Upper lobe of right lung (tissue), 1 donor: ENCODE results near the gene ABLIM2. TPM values are rescaled to one million over a fixed set of nuclear protein-coding genes. Genes with fewer than 3 reads are reported as not detected.

Experiments
- ATAC-seq: fragments of 200-7000 bp; cut with Tn5 transposase; one replicate; pipeline ENCODE4 v1.9.1; 2020; ENCODE audit warnings: mild to moderate bottlenecking, moderate library complexity
- DNase-seq: peaks from one replicate; pipeline ENCODE4 v3.0.0-alpha.2; 2020
- H3K27ac ChIP-seq: fragments of 200-600 bp; one replicate; pipeline ENCODE4 v1.8.0; 2022
- H3K27me3 ChIP-seq: fragments of 200-600 bp; one replicate; pipeline ENCODE4 v1.8.0; 2022; ENCODE audit warnings: mild to moderate bottlenecking
- H3K36me3 ChIP-seq: fragments of 200-600 bp; one replicate; pipeline ENCODE4 v1.8.0; 2022
- H3K4me1 ChIP-seq: fragments of 200-600 bp; one replicate; pipeline ENCODE4 v1.8.0; 2022
- H3K4me3 ChIP-seq: fragments of 200-600 bp; one replicate; pipeline ENCODE4 v1.8.0; 2022; ENCODE audit warnings: mild to moderate bottlenecking
- H3K9me3 ChIP-seq: fragments of 200-600 bp; one replicate; pipeline ENCODE4 v1.8.0; 2022
- CTCF ChIP-seq: fragments of 200-600 bp; IDR thresholded peaks from one replicate; pipeline ENCODE4 v1.8.0; 2022; ENCODE audit warnings: antibody characterized with exemption
- intact Hi-C: fragments of 100-400 bp; cut with DNase I; formaldehyde crosslinking; loops from one replicate; pipeline ENCODE4 v1.11.0; 2022
- total RNA-seq: library from RNA; stranded (reverse); fragmentation: NEBNext Ultra II Directional; extraction: Animal tissue kit (Norgen Biotek cat#: 25700); gene quantifications from one replicate; pipeline ENCODE4 v1.2.1, GENCODE V29; 2021
- donor health status: DM: no; HTN: yes; CAD: no; lungs with severe emphysema.

The ABLIM2 gene
- total RNA-seq, 1 donor from 2014 or later = 12.7 TPM

GRCh38 chr4:8023696-8024033 is 134.9 kb downstream of the ABLIM2 start:
- no peak for DNase-seq
- no peak for TF ChIP-seq CTCF
- intact Hi-C loops = no loop called here

GRCh38 chr4:8022767-8023695 is 135.6 kb downstream of the ABLIM2 start:
- Histone ChIP-seq H3K4me1 (no peaks in the 10 kb centered on the region), H3K36me3 (no peaks in the 10 kb centered on the region), H3K4me3 (no peak overlapping the region), H3K27ac (no peak overlapping the region), H3K9me3 (no peaks in the 10 kb centered on the region), H3K27me3 (no peaks in the 10 kb centered on the region)
- intact Hi-C loops = no loop called here
- ATAC-seq (no peak), DNase-seq (no peak)
- TF ChIP-seq CTCF = no peak

More at GRCh38 chr4:8023696-8024033, 134.9 kb downstream of the ABLIM2 start:
- Histone ChIP-seq H3K36me3 (no peaks in the 10 kb centered on the region), H3K27ac (no peak overlapping the region), H3K27me3 (no peaks in the 10 kb centered on the region), H3K9me3 (no peaks in the 10 kb centered on the region), H3K4me1 (no peaks in the 10 kb centered on the region), H3K4me3 (no peak overlapping the region)
- ATAC-seq = no peak

GRCh38 chr4:8021796-8022195 is 136.8 kb downstream of the ABLIM2 start:
- intact Hi-C loops = no loop called here
- no peak for ATAC-seq
- H3K4me3 ChIP-seq = no peak overlapping the region
- no peaks in the 10 kb centered on the region for H3K27me3 ChIP-seq
- no peaks in the 10 kb centered on the region for H3K9me3 ChIP-seq
- no peaks in the 10 kb centered on the region for H3K36me3 ChIP-seq
- no peaks in the 10 kb centered on the region for H3K4me1 ChIP-seq
- TF ChIP-seq CTCF = no peak
- H3K27ac ChIP-seq = no peak overlapping the region
- no peak for DNase-seq

- H3K4me1 ChIP-seq = no peaks in the 10 kb centered on the region
- H3K9me3 ChIP-seq = no peaks in the 10 kb centered on the region
- H3K36me3 ChIP-seq = no peaks in the 10 kb centered on the region
- no peaks in the 10 kb centered on the region for H3K27me3 ChIP-seq
- no peak for TF ChIP-seq CTCF
- ATAC-seq = peak; percentile 84
- H3K4me3 ChIP-seq = no peak overlapping the region
- peak; percentile 79 for DNase-seq
- intact Hi-C loops = no loop called here
- H3K27ac ChIP-seq = no peak overlapping the region
Observed at GRCh38 chr4:8019396-8020365, 138.9 kb downstream of the ABLIM2 start.

- no peaks in the 10 kb centered on the region for H3K36me3 ChIP-seq
- TF ChIP-seq CTCF = no peak
- no peaks in the 10 kb centered on the region for H3K9me3 ChIP-seq
- ATAC-seq = peak; percentile 60
- no peak overlapping the region for H3K27ac ChIP-seq
- H3K27me3 ChIP-seq = no peaks in the 10 kb centered on the region
- no peaks in the 10 kb centered on the region for H3K4me1 ChIP-seq
- no peak for DNase-seq
- intact Hi-C loops = no loop called here
- H3K4me3 ChIP-seq = no peak overlapping the region
Observed at GRCh38 chr4:8016527-8016926, 142.1 kb downstream of the ABLIM2 start.
